Measurements from ENCODE around the gene CAPZA1.
A peak's percentile ranks its signal among the peaks of the same experiment; 100 is the strongest.
"Not testable (repeated sequence)": the region's sequence is repeated elsewhere in the genome, so short reads cannot be mapped to it uniquely, and the experiment has no call there.

CAPZA1 gene

DNA sequence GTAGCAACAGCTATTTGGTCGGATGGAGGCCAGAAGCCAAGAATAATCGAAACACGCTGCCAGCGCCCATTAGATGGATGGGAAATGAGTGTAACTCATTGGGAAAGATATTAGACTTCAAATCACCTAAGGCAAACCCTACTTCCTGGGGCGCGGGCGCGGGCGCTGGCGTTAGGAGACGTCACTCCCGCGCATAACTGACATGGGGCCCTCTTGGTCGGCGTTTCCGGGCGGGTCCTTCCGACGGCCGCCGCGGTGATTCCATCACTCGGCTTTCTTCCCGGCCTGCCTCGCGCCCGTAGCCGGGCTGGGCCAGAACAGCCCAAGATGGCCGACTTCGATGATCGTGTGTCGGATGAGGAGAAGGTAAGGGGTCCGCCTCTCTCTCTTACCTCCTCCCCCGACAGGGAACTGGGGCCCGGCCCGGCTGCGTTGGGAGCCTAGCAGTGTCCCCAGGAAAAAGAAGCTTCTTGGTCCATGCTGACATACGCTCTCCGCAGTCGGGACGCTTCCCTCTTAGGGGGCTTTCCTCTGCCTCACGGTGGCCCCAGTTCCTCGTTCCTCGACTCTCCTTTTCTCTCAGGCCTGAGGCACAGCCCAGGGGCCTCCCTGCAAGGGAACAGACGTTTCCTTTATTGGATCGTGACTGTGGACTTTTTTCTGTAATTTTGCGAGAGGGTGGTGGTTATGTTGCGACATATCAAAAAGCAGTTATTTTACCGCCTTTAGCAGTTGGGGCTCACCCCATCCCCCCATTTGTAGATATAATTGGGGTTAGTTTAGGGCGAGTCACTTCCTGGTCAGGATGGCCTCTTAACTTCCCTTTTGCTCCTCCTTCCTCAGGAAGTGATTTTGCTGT is at the start of gene CAPZA1:
Gene CAPZA1, plus strand, starts transcription at position 315 of the 859 bp plus-strand sequence. Its CDS starts 13 bp downstream, at position 328.
- peak; percentile 91 for DNase-seq (ENCODE audit: low spot score)

DNA sequence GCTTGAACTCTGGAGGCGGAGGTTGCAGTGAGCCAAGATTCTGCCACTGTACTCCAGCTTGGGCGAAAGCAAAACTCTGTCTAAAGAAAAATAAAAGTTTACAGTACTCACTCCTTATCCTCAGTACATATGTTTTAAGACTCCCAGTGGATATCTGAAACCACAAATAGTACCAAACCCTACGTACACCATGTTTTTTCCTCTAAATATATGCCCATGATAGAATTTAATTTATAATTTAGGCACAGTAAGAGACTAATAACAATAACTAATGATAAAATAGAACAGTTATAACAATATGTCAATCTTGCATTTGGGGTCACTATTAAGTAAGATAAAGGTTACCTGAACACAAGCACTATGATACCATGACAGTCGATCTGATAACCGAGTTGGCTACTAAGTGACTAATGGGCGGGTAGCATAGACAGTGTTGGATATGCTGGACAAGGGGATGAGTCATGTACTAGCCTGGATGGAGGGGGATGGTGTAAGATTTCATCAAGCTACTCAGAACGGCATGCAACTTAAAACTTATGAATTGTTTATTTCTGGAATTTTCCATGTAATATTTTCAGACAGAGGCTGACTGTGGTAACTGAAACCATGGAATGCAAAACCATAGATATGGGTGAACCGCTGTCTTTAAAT is 44.4 kb upstream of the CAPZA1 start:
- DNase-seq (ENCODE audit: low spot score) = no peak

DNA sequence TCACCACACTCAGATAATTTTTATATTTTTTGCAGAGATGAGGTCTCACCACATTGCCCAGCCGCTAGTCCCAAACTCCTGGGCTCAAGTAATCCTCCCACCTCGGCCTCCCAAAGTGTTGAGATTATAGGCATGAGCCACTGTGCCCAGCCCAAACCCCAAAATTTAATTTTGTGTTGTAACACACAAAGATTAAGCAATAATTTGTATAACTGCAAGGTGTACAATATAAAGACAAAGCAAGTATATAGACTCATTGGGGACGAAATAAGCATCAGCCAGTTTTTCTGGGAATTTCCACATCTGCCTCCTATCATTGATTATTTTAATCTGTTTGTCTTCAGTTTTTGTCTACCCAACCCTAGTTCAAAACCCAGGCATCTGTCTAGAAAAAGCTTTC is 43.4 kb upstream of the CAPZA1 start:
- DNase-seq (ENCODE audit: low spot score) = no peak

DNA sequence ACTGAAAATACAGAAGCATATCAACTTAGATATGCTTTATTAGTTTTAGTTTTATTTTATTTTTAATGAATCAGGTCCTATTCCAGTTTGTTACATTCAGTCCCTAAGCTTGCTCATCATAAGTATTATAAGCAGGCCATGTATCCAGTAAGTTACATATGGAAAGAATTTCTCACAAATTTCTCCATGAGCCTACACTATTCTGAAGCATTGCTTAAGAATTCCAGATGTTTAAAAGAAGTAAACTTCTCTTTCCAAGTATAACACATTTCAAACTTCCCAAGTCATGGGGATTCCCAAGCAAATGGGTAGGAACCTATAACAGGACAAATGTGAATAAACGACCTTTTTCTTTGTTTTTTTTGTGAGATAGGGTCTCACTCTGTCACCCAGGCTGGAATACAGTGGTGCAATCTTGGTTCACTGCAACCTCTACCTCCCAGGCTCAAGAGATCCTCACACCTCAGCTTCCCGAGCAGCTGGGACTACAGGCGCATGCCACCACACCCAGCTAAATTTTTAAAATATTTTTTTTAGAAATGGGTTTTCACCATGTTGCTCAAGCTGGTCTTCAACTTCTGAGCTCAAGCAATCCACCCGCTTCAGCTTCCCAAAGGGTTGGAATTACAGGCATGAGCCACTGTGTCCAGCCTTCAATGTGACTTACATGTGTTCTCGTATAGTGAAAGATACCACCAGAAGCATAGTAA is 39.7 kb upstream of the CAPZA1 start:
- DNase-seq (ENCODE audit: low spot score) = no peak

DNA sequence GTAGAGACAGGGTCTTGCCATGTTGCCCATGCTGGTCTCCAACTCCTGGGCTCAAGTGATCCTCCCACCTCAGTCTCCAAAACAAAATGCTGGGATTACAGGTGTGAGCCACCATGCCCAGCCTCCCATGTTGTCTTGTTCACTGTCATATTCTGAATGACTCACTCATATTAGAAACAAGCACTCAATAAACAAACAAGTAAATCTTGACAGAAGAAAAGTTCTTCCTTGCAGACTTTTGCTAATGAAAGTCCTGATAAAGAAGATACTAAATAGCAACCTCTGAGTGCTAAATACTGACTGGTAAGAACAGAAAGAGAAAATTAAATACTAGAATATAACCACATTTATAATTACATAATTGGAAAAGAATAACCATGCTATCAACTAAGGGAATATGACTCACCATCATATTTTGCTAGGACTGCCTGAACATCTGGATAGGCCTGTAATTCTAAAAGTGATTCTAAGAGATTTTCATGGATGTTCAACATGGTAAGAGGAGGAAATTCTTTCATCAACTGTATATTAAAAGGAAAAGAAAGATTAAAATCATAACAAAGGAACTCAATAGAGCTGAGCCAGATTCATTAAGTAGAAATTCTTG is 37.9 kb upstream of the CAPZA1 start:
- no peak for DNase-seq (ENCODE audit: low spot score)

DNA sequence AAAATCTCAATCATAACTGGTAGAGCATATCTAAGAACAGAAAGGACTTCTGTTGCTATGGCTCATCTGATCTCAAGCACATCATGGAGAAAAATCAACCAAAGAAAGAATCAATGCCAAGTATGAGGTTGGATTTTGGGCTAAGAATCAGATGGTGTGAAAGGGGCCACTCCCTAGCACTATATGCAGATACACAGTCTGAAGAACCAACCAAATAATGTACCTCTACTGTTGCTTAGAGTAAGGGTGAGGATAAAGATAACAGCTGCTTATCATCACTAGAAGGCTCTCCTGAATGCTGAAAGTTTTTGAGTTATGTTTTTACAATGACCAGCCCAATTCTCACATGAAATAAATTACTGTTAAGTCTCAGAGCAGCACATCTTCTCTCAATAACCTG is 36.3 kb upstream of the CAPZA1 start:
- no peak for DNase-seq (ENCODE audit: low spot score)

DNA sequence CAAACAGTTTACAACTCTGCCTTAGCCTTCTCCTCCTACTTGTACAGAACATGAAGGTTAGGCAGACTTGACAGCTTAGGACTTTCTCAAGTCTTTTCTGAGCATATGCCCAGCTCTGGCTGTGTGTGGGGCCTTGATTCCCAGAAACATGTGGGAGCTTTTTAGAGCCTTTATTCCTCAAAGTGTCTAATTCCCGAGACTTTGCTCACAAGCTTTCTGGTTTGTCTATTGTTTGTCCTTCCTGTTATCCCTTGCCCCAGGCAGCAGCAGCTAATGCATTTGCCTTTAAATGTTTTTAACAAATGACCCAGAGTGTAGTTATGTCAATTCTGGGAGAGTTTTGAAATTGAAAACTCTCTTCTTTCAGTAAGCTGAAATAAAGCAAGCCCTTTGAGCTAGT is 29.9 kb upstream of the CAPZA1 start:
- no peak for DNase-seq (ENCODE audit: low spot score)

DNA sequence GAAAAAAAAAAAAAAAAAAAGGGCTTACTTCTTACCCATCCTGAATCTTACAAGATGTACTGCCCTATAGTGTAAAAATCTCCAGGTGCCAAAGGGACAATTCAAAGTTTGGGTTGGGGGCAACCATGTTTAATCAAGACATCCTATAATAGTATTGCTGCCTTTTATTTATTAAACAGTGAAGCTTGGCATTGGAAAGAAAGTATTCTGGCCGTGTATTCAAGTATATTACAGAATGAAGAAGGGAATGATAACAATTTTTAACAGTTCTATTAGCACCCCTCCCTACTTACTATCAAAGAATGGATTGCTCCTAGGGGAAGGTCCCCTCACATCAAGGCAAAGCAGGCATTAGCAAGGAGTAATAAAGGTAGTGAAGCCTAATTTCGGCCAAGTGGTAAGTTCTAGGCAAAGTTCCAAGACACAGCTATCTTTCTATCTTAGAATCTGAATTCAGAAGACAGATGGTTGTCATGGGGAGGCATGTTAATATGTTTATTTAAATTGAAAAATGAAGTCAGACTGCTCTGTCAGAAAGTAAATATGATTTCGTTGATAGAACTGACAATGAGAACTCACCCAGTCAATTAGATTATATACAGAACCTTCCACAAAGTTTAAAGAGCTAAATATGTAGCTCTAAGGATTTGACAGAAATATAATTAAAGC is 25.3 kb upstream of the CAPZA1 start:
- DNase-seq (ENCODE audit: low spot score) = peak; percentile 52

DNA sequence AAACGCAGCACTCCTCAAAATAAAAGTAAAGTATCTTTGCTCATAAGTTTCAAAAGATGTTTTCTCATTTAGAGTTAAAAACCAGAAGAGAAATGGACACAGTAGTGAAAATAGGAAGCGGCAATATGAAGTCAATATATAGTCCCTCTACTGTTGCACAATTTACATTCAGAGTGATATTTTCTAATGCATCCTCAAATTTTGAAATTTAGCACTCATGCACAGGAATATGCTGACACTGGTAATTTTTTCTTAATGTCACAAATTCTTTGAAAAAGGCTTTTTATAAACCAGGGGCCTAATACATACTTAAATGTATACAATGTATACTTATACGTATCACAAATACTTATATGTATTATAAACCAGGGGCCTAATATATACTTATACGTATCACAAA is 20.2 kb upstream of the CAPZA1 start:
- no peak for DNase-seq (ENCODE audit: low spot score)

DNA sequence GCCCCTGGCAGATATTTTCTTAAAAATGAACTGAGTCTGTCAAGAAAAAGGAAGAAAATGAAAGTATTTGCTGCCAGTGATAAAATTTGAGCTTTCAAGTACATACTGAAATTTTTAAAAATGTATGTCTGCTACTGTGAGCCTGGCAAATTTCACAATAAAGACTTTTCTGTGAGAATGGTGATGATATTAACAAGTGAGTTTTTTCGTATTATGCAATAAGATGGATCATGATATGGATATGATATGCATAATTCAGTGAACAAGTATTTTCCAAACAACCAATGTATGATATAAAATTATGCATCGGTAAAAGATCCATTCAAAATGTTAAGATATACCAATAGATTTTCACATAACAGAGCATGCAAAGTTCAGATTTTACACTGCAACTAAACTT is 16.6 kb upstream of the CAPZA1 start:
- DNase-seq (ENCODE audit: low spot score) = no peak

DNA sequence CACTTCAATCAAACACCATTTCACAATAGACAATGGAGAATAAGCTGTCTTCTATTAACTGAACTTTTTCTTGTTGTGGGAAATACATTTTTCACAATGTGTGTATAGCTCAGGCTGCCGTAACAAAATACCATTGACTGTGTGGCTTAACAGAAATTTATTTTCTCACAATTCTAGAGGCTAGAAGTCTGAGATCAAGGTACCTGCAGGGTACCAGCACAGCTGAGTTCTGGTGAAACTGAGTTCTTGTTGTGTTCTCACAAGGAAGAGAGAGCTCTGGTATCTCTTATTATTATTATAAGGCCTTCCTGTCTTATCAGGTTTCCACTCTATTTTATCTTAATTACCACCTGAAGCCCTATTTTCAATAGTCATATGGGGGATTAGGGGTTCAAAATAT is 16.1 kb upstream of the CAPZA1 start:
- DNase-seq (ENCODE audit: low spot score) = no peak

DNA sequence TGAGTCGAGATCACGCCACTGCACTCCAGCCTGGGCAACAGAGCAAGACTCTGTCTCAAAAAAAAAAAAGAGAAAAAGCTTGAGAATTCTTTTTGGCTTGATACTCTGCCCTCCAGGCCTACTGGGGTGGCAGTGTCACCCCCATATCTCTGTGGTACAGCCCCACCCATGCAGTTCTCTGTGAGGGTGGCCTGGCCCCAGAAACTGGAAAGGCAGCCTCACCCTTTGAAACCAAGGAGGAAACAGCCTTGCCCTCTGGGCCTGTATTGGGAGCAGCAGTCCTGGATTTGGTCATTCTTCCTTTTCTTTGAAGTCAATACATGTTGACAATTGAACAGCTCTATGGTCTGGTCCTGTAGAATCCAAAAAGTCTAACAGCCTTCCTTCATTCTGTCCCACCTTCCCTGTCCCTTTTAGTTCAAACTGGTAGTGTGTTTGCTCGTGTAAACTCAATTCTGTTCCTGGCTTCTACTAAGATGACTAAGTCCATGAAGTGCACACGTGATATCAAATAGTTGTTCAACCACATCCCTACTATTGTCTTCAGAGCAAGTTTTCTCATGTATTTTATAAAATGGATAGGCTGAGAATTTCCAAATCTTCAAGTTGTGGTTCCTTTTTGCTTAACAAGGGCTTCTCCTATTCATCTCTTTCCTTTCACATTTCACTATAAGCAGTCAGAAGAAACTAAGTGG is 13.9 kb upstream of the CAPZA1 start:
- DNase-seq (ENCODE audit: low spot score) = no peak

DNA sequence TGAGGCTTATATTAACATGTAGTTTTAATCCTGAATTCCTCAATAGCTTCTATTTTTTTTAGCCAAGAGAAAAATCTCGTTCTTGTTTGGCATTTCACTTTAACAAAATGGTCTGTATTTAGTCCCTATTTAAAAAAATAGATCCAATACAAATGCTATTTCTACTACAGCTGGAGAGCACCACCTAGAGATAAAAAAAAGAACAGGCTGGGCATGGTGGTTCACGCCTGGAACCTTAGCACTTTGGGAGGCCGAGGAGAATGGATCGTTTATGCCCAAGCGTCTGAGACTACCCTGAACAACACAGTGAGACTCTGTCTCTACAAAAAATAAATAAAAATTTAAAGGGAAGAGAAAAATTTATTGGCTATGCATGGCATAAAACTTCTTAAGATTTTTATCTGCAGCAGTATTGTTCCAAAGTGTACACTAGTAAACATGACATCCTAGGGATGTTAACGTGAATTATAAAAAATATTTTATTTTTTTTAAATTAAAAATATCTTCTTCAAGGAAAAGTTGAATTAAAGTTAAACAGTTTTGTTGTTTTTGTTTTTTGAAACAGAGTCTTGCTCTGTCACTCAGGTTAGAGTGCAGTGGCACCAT is 5.1 kb upstream of the CAPZA1 start:
- DNase-seq (ENCODE audit: low spot score) = peak; percentile 60

DNA sequence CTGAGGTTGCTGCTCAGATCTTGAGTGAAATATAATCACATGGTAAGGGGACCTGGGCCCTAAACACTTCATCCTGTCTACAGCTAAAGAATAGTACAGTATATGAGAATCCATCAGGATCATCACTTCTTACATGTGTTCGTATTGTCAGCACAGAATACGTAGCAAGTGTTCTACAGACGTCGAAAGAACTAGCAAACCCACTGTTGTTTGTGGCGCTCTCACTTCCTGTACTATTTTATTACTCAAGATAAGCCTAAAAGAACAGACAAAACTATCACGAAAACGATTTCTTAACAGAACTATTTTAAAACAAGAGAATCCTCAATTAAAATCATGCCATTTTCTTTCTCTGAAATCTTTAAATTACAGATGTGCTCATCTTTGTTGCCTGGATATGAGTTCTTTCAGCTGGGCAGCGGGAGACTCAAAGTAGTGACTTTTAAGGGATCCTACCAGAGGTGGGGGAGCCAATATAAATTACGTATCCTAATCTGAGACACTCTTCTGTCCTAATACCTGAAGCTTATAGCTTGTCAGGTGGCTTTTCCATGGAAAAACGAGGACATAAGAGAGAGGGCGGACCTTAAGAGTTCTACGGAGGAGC is 1.4 kb upstream of the CAPZA1 start:
- peak; percentile 22 for DNase-seq (ENCODE audit: low spot score)

DNA sequence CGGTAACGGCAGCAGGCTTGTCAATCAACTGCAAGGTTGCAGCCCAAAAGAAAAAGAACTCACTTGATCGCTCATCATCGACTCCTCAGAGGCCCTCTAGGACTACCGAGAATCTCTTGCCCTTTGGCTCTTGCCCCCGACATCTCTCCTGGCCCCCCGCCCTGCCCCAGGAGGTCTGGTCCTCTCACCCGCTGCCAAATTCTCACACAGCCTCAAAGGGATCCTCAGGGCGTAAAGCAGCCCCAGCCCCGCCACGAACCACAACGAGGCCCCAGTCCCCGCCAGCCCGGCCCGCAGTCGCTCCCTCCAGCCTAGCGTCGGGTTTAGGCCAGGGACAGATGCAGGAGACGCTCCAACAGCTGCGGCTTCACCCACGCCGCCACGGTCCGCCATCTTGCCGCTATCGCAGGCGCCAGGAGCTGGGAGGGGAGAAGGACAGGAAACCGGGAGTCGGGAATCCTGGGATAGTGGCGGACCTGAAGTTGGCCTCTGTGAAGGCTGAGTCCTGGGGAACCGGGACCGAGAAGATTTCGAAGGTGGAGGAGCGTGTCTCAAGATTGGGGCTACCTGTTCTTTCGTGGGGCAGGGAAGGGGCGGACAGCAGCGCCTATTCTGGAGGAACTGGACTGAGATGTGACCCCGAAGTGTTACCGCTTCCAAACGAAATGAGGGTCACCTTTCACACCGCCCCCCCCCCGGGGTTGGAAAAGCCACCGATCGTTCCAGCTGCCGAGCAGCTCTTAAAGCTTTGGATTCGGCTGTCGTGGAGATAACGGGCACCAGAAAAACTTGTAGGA is 713 bp upstream of the CAPZA1 start, which contains the start of gene ST7L:
Gene ST7L, minus strand, starts transcription at position 421 of the 797 bp plus-strand sequence. Its CDS starts 28 bp downstream, at position 393.
- peak; percentile 90 for DNase-seq (ENCODE audit: low spot score)

DNA sequence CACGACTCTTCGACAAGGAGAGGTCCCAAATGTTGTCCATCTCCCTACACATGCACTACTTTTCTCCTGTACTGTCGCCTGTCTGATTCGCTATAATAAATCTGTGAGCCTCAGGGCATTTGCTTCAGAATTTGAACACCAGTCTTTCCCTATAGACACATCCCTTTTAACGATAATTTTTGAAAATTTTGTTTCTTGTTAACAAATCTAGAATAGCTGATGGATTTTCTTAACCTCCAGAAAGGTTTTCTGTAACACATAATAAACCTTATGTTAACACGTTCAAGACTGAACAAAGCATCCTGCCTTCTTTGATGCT is 704 bp downstream of the CAPZA1 start:
- no peak for DNase-seq (ENCODE audit: low spot score)

DNA sequence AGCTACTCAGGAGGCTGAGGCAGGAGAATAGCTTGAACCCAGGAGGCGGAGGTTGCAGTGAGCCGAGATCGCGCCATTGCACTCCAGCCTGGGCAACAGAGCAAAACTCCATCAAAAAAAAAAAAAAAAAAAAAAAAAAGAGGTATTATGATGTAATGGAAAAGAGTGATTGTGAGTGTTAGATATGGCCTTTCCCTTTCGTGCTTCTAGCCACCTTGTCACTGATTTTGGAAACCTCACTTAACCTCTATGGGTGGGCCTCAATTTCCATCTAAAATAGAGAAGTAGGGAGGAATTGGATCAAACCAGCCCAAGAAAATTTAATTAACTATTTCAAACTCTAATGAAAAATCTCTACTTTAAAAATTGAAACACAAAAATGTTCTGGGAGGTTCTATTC is 4.9 kb downstream of the CAPZA1 start:
- DNase-seq (ENCODE audit: low spot score) = not testable (repeated sequence)

DNA sequence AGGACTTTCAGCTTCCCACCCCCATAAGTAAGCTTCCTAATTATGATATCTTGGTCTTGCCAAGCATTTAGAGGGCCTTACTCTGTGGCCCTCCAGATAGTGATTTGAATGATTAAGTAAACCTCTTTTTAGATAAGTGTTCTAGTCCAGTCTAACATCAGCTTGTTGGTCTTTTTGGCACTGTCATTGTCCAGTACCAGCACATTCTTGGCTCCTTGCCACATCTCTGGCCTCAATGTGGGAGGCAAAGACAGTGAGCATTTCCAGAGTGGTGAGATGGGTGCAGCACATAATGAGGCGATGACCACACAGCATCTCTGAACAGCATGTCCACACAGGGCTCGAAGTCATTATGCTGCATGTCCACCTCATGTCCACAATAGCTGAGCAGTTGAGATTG is 6.1 kb downstream of the CAPZA1 start:
- peak; percentile 17 for DNase-seq (ENCODE audit: low spot score)

DNA sequence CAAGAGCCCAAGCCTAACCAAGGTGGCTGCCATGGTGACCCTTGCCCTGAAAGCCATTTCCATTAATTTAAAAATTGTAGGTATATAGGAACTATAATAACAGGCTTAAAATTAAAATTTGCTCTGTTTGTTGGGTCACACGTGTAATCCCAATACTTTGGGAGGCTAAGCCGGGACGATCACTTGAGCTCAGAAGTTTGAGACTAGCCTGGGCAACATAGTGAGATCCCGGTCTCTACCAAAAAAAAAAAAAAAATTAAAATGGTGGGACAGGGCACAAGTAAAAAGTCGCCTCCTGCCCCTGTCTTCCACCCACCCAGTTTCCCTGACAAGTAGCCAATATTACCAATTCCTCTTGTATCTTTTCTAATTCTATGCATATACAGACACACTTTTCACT is 6.6 kb downstream of the CAPZA1 start:
- DNase-seq (ENCODE audit: low spot score) = no peak

DNA sequence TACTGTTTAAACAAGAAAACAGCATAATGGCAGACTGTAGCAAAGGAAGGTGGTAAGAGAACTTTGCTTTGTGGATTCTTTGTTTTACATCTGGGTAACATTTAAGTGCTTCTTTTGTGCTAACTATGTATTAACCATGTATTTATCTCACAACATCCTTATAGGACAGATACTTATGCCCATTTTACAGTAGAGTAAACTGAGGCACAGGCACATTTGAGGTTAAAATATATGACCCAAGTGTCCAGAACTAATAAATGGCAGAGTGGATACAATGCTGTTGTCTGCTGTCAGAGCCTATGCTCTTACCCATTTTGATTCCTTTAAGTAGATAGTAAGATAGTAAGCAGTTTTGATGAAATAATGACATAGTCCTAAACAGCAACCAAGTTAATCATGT is 7.3 kb downstream of the CAPZA1 start:
- DNase-seq (ENCODE audit: low spot score) = no peak

Measured in cerebellar cortex (tissue), 1 donor.